IMR-90 (cell line): Measurements from ENCODE around the gene BRMS1. TPM values are rescaled to one million over a fixed set of nuclear protein-coding genes. Genes with fewer than 3 reads are reported as not detected.

Experiments
- ATAC-seq: fragments of 200-7000 bp; cut with Tn5 transposase; 2 replicates; pipeline ENCODE4 v1.9.1; 2020; ENCODE audit warnings: low read depth, mild to moderate bottlenecking, moderate library complexity
- BruUV-seq: library from RNA; stranded (reverse); fragments of 400-500 nt; replicated peaks from 2 replicates; lab custom pipeline; 2021; lab: Mats Ljungman, UMichigan
- CTCF ChIA-PET: fragments of 300-600 bp; formaldehyde crosslinking; extraction: SDS; loops from one replicate; lab custom pipeline; 2021; ENCODE audit warnings: antibody characterized with exemption; lab: Yijun Ruan, JAX
- POLR2A ChIA-PET: fragments of 300-600 bp; sonication (Branson Sonifier 250); formaldehyde crosslinking; loops from one replicate; lab custom pipeline; 2022; ENCODE audit warnings: antibody characterized with exemption; ENCODE audit not compliant: unreplicated experiment; lab: Charles Lee
- DNase-seq: peaks from one replicate; pipeline ENCODE4 v3.0.0; 2013
- H2AFZ ChIP-seq: replicated peaks from 2 replicates; pipeline ENCODE3; 2013; ENCODE audit warnings: low read length, mild to moderate bottlenecking; ENCODE audit not compliant: poor library complexity
- H2AK5ac ChIP-seq: 2 replicates; pipeline ENCODE4 v1.6.1; 2013; ENCODE audit warnings: low read depth, low read length, inconsistent platforms
- H2AK9ac ChIP-seq: replicated peaks from 2 replicates; pipeline ENCODE3; 2013; ENCODE audit warnings: mild to moderate bottlenecking, low read depth, low read length, moderate library complexity; ENCODE audit not compliant: poor library complexity
- H2BK120ac ChIP-seq: 2 replicates; pipeline ENCODE4 v1.6.1; 2013; ENCODE audit warnings: low read depth, low read length, inconsistent platforms
- H2BK15ac ChIP-seq: 3 replicates; pipeline ENCODE4 v1.6.1; 2013; ENCODE audit warnings: low read depth, low read length, inconsistent platforms
- H2BK20ac ChIP-seq: 2 replicates; pipeline ENCODE4 v1.6.1; 2013; ENCODE audit warnings: low read depth, mild to moderate bottlenecking, inconsistent platforms, low read length, moderate library complexity
- H2BK5ac ChIP-seq: 2 replicates; pipeline ENCODE4 v1.6.1; 2013; ENCODE audit warnings: mild to moderate bottlenecking, low read depth, low read length, inconsistent platforms; ENCODE audit not compliant: poor library complexity, severe bottlenecking
- H3K14ac ChIP-seq: replicated peaks from 2 replicates; pipeline ENCODE4 v1.6.1; 2013; ENCODE audit warnings: low read depth, low read length, inconsistent platforms
- H3K18ac ChIP-seq: 2 replicates; pipeline ENCODE4 v1.6.1; 2013; ENCODE audit warnings: low read depth, low read length, control low read depth
- H3K23ac ChIP-seq: 2 replicates; pipeline ENCODE4 v1.6.1; 2013; ENCODE audit warnings: low read depth, low read length, inconsistent platforms
- H3K27ac ChIP-seq: 2 replicates; pipeline ENCODE4 v1.5.1; 2013; ENCODE audit warnings: mild to moderate bottlenecking, control low read depth, low read length; ENCODE audit not compliant: insufficient read depth
- H3K27me3 ChIP-seq: 2 replicates; pipeline ENCODE4 v1.6.1; 2013; ENCODE audit warnings: low read length; ENCODE audit not compliant: control insufficient read depth, insufficient read depth
- H3K36me3 ChIP-seq: 2 replicates; pipeline ENCODE4 v1.6.1; 2013; ENCODE audit warnings: low read length, mixed read lengths; ENCODE audit not compliant: control insufficient read depth, insufficient read depth
- H3K4ac ChIP-seq: 2 replicates; pipeline ENCODE4 v1.6.1; 2013; ENCODE audit warnings: low read depth, low read length, inconsistent platforms
- H3K4me1 ChIP-seq: 2 replicates; pipeline ENCODE4 v1.6.1; 2013; ENCODE audit warnings: low read length, mixed read lengths; ENCODE audit not compliant: control insufficient read depth, insufficient read depth
- H3K4me2 ChIP-seq: 2 replicates; pipeline ENCODE4 v1.6.1; 2013; ENCODE audit warnings: low read depth, mild to moderate bottlenecking, control low read depth, low read length, moderate library complexity
- H3K4me3 ChIP-seq: 2 replicates; pipeline ENCODE4 v1.5.1; 2013; ENCODE audit warnings: low read depth, mild to moderate bottlenecking, control low read depth, low read length, moderate library complexity; ENCODE audit not compliant: insufficient read depth
- H3K56ac ChIP-seq: 2 replicates; pipeline ENCODE4 v1.6.1; 2013; ENCODE audit warnings: low read length, inconsistent platforms; ENCODE audit not compliant: insufficient read depth; ENCODE audit errors: extremely low read depth
- H3K79me1 ChIP-seq, 2 experiments: 2 replicates each; pipeline ENCODE4 v1.6.1; 2013; ENCODE audit warnings: low read length in 2 of 2, inconsistent platforms in 1 of 2, low read depth in 1 of 2
- H3K9ac ChIP-seq: 2 replicates; pipeline ENCODE4 v1.6.1; 2013; ENCODE audit warnings: low read depth, low read length, control low read depth
- H3K9me1 ChIP-seq: 2 replicates; pipeline ENCODE4 v1.6.1; 2013; ENCODE audit warnings: low read length, inconsistent platforms; ENCODE audit not compliant: insufficient read depth
- H3K9me3 ChIP-seq: 2 replicates; pipeline ENCODE4 v1.6.1; 2013; ENCODE audit warnings: low read length; ENCODE audit not compliant: control insufficient read depth, insufficient read depth
- H4K20me1 ChIP-seq: 2 replicates; pipeline ENCODE4 v1.6.1; 2013; ENCODE audit warnings: low read length, inconsistent platforms; ENCODE audit not compliant: insufficient read depth
- H4K5ac ChIP-seq: 2 replicates; pipeline ENCODE4 v1.6.1; 2013; ENCODE audit warnings: mild to moderate bottlenecking, low read depth, low read length, control low read depth
- H4K8ac ChIP-seq, 2 experiments: 2 replicates each; pipeline ENCODE4 v1.6.1; 2013; ENCODE audit warnings: low read depth in 2 of 2, low read length in 2 of 2, control low read depth in 1 of 2, inconsistent platforms in 1 of 2
- H4K91ac ChIP-seq: 2 replicates; pipeline ENCODE4 v1.6.1; 2013; ENCODE audit warnings: low read depth, low read length, inconsistent platforms; ENCODE audit not compliant: insufficient read depth
- BHLHE40 ChIP-seq: fragments of 150-350 bp; IDR thresholded peaks from 2 replicates; pipeline ENCODE4 v1.6.1; 2016; ENCODE audit warnings: mild to moderate bottlenecking, low read depth, low read length
- CEBPB ChIP-seq: IDR thresholded peaks from 2 replicates; pipeline ENCODE4 v1.6.1; 2012; ENCODE audit warnings: low read depth, low read length, improper control_type of control experiment
- CHD1 ChIP-seq: IDR thresholded peaks from 2 replicates; pipeline ENCODE4 v1.6.1; 2012; ENCODE audit warnings: low read depth, low read length, improper control_type of control experiment
- ELK1 ChIP-seq: fragments of 150-350 bp; IDR thresholded peaks from 2 replicates; pipeline ENCODE4 v1.6.1; 2016; ENCODE audit warnings: low read depth, mild to moderate bottlenecking, low read length, moderate library complexity, borderline replicate concordance
- FOS ChIP-seq: fragments of 150-350 bp; IDR thresholded peaks from 2 replicates; pipeline ENCODE4 v1.6.1; 2016; ENCODE audit warnings: low read depth, low read length
- MAFK ChIP-seq: IDR thresholded peaks from 2 replicates; pipeline ENCODE4 v1.6.1; 2012; ENCODE audit warnings: low read depth, low read length, improper control_type of control experiment
- MAZ ChIP-seq: IDR thresholded peaks from 2 replicates; pipeline ENCODE4 v1.6.1; 2012; ENCODE audit warnings: low read depth, mild to moderate bottlenecking, low read length, improper control_type of control experiment, moderate library complexity, borderline replicate concordance
- MXI1 ChIP-seq: IDR thresholded peaks from 2 replicates; pipeline ENCODE4 v1.6.1; 2012; ENCODE audit warnings: low read depth, mild to moderate bottlenecking, low read length, moderate library complexity, borderline replicate concordance
- NFE2L2 ChIP-seq: fragments of 150-350 bp; IDR thresholded peaks from 2 replicates; pipeline ENCODE4 v1.6.1; 2016; ENCODE audit warnings: low read depth, mild to moderate bottlenecking, low read length
- POLR2A ChIP-seq: IDR thresholded peaks from 2 replicates; pipeline ENCODE4 v1.6.1; 2012; ENCODE audit warnings: mild to moderate bottlenecking, low read depth, low read length
- RAD21 ChIP-seq: IDR thresholded peaks from 2 replicates; pipeline ENCODE4 v1.6.1; 2012; ENCODE audit warnings: low read length, improper control_type of control experiment
- RCOR1 ChIP-seq: IDR thresholded peaks from 2 replicates; pipeline ENCODE4 v1.6.1; 2012; ENCODE audit warnings: mild to moderate bottlenecking, low read length, improper control_type of control experiment; ENCODE audit not compliant: insufficient replicate concordance
- RFX5 ChIP-seq: IDR thresholded peaks from 2 replicates; pipeline ENCODE4 v1.8.0; 2012; ENCODE audit warnings: low read depth, mild to moderate bottlenecking, low read length, moderate library complexity
- SMC3 ChIP-seq: fragments of 150-350 bp; IDR thresholded peaks from 2 replicates; pipeline ENCODE4 v1.6.1; 2016; ENCODE audit warnings: low read depth, mild to moderate bottlenecking, antibody characterized with exemption, low read length, moderate library complexity
- WGBS, 2 experiments: methylation state at CpG; one replicate each; pipeline versions ENCODE4 v1.1.5 to v1.1.7; 2013; ENCODE audit warnings: missing lambda C conversion rate in 2 of 2; ENCODE audit not compliant: insufficient read length in 1 of 2; ENCODE audit errors: extremely low coverage in 2 of 2; 5-methylcytosine and 5-hydroxymethylcytosine counted together
- dilution Hi-C: fragments of 300-500 bp; cut with HindIII; formaldehyde crosslinking; loops from one replicate; pipeline ENCODE4 v1.14.3; 2018; ENCODE audit warnings: low sequenced_read_pairs; ENCODE audit not compliant: unreplicated experiment
- in situ Hi-C: fragments of 300-500 bp; cut with MboI; formaldehyde crosslinking; loops from 3 replicates; pipeline ENCODE4 v1.14.3; 2019; ENCODE audit warnings: low sequenced_read_pairs, inconsistent platforms, mixed read lengths
- intact Hi-C: fragments of 100-400 bp; cut with micrococcal nuclease; formaldehyde crosslinking; loops from 2 replicates; pipeline ENCODE4 v1.10.0; 2022
- polyA plus RNA-seq, 3 experiments: library from polyadenylated mRNA; depleted of rRNA; stranded (reverse); fragments of >200 nt; gene quantifications; 2 replicates each; pipeline ENCODE4 v1.2.3, GENCODE V29; 2012; ENCODE audit warnings: low replicate concordance in 1 of 3
- total RNA-seq: library from RNA; depleted of rRNA; stranded (reverse); fragments of >200 nt; gene quantifications from 2 replicates; pipeline ENCODE4 v1.2.3, GENCODE V29; 2012
- TF ChIP-seq, protein P1 (sequence below): fragments of 150-350 bp; IDR thresholded peaks from 2 replicates; pipeline ENCODE4 v1.6.1; 2017; ENCODE audit warnings: mild to moderate bottlenecking, antibody characterized with exemption, low read length, low read depth
- TF ChIP-seq, protein P2 (sequence below): conservative IDR thresholded peaks from 2 replicates; pipeline ENCODE4 v1.5.1; 2012; ENCODE audit warnings: mild to moderate bottlenecking, low read depth, low read length, improper control_type of control experiment

BRMS1 gene
- total and polyA plus RNA-seq, 2 of the 4 experiments (the other 2 are of a cell fraction): 48.3 to 57.9 TPM

DNA sequence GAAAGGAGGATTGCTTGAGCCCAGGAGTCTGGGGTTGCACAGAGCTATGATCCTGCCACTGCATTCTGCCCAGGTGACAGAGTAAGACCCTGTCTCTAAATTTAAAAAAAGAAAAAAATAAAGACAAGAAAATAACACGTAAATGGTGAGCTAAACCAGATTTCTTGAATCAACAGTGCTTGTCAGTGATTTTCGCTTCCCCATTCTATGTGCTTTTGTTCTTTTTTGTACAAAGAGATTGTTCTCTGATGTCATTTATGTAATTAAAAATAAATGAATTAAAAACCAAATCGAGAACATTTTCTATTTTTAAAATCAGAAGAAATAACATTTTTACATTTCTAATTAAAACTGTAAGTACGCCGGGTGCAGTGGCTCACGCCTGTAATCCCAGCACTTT, 46.4 kb upstream of the BRMS1 start:
- no peak for ATAC-seq
- Histone ChIP-seq H3K27me3 (peaks cover 12% of the 10 kb centered on the region), H3K4ac (no peak overlapping the region), H3K36me3 (no peaks in the 10 kb centered on the region), H3K9me1 (no peaks in the 10 kb centered on the region), H2AK5ac (no peak overlapping the region), H3K4me1 (no peaks in the 10 kb centered on the region), H3K4me3 (no peak overlapping the region), H2BK120ac (no peak overlapping the region), H2BK5ac (no peak overlapping the region), H3K9ac (no peak overlapping the region), H3K79me1 (no peaks in the 10 kb centered on the region), H4K91ac (no peak overlapping the region), H3K56ac (no peak overlapping the region), H4K5ac (no peak overlapping the region), H3K9me3 (no peaks in the 10 kb centered on the region), H4K20me1 (no peaks in the 10 kb centered on the region), H2AK9ac (no peak overlapping the region), H2BK15ac (no peak overlapping the region), H2BK20ac (no peak overlapping the region), H3K18ac (no peak overlapping the region), H4K8ac (no peak overlapping the region), H3K27ac (no peak overlapping the region), H3K23ac (no peak overlapping the region), H2AFZ (no peak overlapping the region), H3K14ac (no peak overlapping the region), H3K4me2 (no peak overlapping the region)
- WGBS, 2 experiments: no CpG with 5 or more reads among the region's 6 CpGs
- intact Hi-C loops (no loop called here), in situ Hi-C loops (no loop called here), dilution Hi-C loops (no loop called here)
- BruUV-seq: no TSS peak
- no peak for DNase-seq
- POLR2A ChIA-PET: no interaction called here
- CTCF ChIA-PET: interaction anchor here (1.3 kb wide), 1 partner anchor 80 kb away, joined by 4 read pairs; no protein-coding TSS in a partner anchor
- TF ChIP-seq ELK1: no peak
- TF ChIP-seq RFX5: no peak
- no peak for TF ChIP-seq NFE2L2
- no peak for TF ChIP-seq CHD1
- no peak for TF ChIP-seq BHLHE40
- no peak for TF ChIP-seq POLR2A
- TF ChIP-seq MAFK: no peak
- TF ChIP-seq, protein P1, sequence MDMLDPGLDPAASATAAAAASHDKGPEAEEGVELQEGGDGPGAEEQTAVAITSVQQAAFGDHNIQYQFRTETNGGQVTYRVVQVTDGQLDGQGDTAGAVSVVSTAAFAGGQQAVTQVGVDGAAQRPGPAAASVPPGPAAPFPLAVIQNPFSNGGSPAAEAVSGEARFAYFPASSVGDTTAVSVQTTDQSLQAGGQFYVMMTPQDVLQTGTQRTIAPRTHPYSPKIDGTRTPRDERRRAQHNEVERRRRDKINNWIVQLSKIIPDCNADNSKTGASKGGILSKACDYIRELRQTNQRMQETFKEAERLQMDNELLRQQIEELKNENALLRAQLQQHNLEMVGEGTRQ: no peak
- TF ChIP-seq, protein P2, sequence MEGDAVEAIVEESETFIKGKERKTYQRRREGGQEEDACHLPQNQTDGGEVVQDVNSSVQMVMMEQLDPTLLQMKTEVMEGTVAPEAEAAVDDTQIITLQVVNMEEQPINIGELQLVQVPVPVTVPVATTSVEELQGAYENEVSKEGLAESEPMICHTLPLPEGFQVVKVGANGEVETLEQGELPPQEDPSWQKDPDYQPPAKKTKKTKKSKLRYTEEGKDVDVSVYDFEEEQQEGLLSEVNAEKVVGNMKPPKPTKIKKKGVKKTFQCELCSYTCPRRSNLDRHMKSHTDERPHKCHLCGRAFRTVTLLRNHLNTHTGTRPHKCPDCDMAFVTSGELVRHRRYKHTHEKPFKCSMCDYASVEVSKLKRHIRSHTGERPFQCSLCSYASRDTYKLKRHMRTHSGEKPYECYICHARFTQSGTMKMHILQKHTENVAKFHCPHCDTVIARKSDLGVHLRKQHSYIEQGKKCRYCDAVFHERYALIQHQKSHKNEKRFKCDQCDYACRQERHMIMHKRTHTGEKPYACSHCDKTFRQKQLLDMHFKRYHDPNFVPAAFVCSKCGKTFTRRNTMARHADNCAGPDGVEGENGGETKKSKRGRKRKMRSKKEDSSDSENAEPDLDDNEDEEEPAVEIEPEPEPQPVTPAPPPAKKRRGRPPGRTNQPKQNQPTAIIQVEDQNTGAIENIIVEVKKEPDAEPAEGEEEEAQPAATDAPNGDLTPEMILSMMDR: no peak
- TF ChIP-seq RAD21: no peak
- no peak for TF ChIP-seq MAZ
- no peak for TF ChIP-seq SMC3
- TF ChIP-seq MXI1: no peak
- TF ChIP-seq RCOR1: no peak
- TF ChIP-seq CEBPB: no peak
- TF ChIP-seq FOS: no peak
